Activated naive CD8-positive, alpha-beta T cell treated with anti-CD3 and anti-CD28 coated beads, Interleukin-2, amount 50 U/mL, for 24 hours (primary cell): Measurements from ENCODE around the gene AIFM3.

Experiments used
- ATAC-seq: fragments of 150-1000 bp; cut with Tn5 transposase; one replicate; pipeline ENCODE4 v1.10.0; 2021
- DNase-seq: peaks from one replicate; pipeline ENCODE4 v3.0.0; 2021
- H3K27ac Mint-ChIP-seq: one replicate; pipeline ENCODE4 v1.8.0; 2021; ENCODE audit warnings: mild to moderate bottlenecking, mixed read lengths
- H3K27me3 Mint-ChIP-seq: one replicate; pipeline ENCODE4 v1.8.0; 2021; ENCODE audit warnings: mixed read lengths
- H3K36me3 Mint-ChIP-seq: one replicate; pipeline ENCODE4 v1.8.0; 2021; ENCODE audit warnings: low read depth, mixed read lengths
- H3K4me1 Mint-ChIP-seq: one replicate; pipeline ENCODE4 v1.8.0; 2021; ENCODE audit warnings: mixed read lengths
- H3K4me3 Mint-ChIP-seq: one replicate; pipeline ENCODE4 v1.8.0; 2021; ENCODE audit warnings: mild to moderate bottlenecking, moderate library complexity, mixed read lengths
- H3K9me3 Mint-ChIP-seq: one replicate; pipeline ENCODE4 v1.8.0; 2021; ENCODE audit warnings: mixed read lengths

Gene AIFM3

DNA sequence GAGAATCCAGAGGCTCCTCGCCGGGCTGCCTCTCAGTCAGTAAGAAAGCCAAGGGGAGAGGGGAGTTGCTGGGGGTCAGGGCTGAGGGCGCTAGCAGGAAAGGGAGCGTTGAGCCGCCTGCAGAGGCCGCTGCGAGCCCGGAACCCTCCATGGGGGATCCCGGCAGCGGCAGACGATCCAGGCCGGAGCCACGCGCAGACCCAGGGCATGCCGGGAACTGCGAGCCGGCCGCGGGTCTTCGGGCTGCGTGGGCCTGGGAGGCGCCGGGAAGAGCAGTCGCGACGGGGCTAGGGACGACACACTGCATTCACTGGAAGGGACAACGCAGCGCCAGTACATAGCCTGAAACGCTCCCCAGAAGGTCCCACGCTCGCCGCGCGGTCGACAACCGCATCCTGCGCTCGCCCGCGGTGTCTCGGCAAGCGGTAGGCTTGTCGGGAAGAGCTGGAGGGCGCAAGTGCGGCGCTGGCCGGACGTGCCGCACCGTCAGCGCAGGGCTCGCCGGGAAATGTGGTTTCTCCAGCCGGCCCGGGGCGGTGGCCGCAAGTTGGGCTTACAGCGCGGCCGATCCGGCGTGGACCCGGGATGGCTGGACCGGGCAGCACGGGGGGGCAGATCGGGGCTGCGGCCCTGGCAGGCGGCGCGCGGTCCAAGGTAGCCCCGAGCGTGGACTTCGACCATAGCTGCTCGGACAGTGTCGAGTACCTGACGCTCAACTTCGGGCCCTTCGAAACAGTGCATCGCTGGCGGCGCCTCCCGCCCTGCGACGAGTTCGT, 14.9 kb downstream of the AIFM3 start, which contains the start of gene LZTR1:
Gene LZTR1 (plus strand): TSS at position 511 of the 776 bp plus-strand sequence. CDS start 75 bp downstream, at position 586.
- H3K27me3 Mint-ChIP-seq: no peaks in the 10 kb centered on the region
- peaks cover 15% of the 10 kb centered on the region for H3K36me3 Mint-ChIP-seq
- ATAC-seq: peak; percentile 79
- H3K4me1 Mint-ChIP-seq: peaks cover 42% of the 10 kb centered on the region
- H3K9me3 Mint-ChIP-seq: peaks cover 8% of the 10 kb centered on the region
- H3K27ac Mint-ChIP-seq: peak within 1 kb of the TSS; percentile 89
- DNase-seq: peak; percentile 81
- H3K4me3 Mint-ChIP-seq: peak within 1 kb of the TSS; percentile 93

DNA sequence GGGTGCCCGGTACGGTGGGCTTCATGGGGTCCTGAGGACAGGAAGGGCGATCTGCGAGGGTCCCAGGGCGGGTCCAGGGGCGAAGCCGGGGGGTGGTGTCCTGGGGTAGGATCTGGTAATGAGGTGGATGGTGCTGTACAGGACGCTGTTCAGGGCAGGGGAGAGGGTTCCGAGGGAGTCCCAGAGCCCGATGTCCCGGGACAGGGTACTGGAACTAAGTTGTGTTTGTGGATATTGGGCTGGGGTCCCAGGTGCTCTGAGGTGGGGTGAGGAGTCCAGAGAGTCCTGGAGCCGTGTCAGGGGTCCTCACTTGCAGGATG, 15.5 kb downstream of the AIFM3 start:
- peaks cover 8% of the 10 kb centered on the region for H3K9me3 Mint-ChIP-seq
- H3K27me3 Mint-ChIP-seq: no peaks in the 10 kb centered on the region
- peak overlapping the region; percentile 93 for H3K4me3 Mint-ChIP-seq
- ATAC-seq (peak; percentile 3), DNase-seq (no peak)
- peak overlapping the region; percentile 89 for H3K27ac Mint-ChIP-seq
- peaks cover 15% of the 10 kb centered on the region for H3K36me3 Mint-ChIP-seq
- H3K4me1 Mint-ChIP-seq: peaks cover 42% of the 10 kb centered on the region

DNA sequence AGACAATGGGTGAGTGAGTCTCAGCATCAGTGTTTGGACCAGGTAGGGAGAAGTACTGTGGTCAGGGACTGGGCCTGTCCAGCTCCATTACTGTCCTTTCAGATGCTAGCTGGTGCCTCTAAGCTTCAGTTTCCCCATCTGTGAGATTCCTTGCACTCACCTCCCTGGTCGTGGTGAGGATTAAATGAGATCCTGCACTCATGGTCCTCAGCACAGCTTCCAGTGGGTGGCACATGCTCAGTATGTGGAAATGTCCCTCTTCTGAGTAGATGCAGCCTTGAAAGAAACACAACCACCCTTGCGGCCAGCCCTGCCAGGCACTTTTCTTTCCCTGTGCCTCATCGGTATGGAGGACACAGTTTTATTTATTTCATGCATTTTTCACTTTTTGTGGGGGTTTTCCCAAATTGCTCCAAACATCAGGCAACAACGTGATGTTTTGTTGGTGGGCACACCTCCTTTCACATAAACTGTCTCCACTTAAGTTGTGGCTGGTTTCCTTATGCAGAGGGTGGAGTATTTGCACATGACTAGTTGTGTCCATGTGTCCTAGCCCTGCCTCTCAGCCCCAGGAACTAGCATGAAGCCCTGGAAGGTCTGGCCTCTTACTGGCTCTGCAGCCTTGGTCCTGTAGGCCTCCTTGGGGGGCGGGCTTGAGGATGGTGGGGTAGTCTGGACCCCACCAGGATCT, 16.2 kb downstream of the AIFM3 start:
- Mint-ChIP-seq H3K9me3 (peaks cover 8% of the 10 kb centered on the region), H3K4me3 (peak overlapping the region; percentile 93), H3K27ac (peak overlapping the region; percentile 89)

DNA sequence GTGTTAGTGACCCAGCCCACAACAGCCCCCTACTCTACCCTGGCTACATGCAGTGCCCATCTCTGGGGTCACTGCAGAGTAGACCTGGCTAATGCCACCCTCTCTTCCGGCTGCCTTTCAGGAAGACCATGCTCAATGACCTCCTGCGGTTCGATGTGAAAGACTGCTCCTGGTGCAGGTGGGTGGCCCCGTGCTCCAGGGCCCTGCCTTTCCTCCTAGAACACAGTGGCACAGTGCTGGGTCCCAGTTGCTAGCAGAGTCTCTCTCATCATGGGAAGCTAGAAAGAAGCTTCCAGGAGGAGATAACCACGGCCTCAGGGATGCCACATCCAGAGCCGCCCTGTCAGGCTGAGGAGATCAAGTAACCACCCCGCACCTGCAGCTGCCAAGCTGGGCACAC, 18.7 kb downstream of the AIFM3 start:
- ATAC-seq (no peak), DNase-seq (no peak)
- H3K27me3 Mint-ChIP-seq: no peaks in the 10 kb centered on the region
- no peak overlapping the region for H3K27ac Mint-ChIP-seq
- no peak overlapping the region for H3K4me3 Mint-ChIP-seq
- H3K9me3 Mint-ChIP-seq: no peaks in the 10 kb centered on the region
- peaks cover 20% of the 10 kb centered on the region for H3K36me3 Mint-ChIP-seq
- peaks cover 27% of the 10 kb centered on the region for H3K4me1 Mint-ChIP-seq

More for the DNA sequence above, 16.2 kb downstream of the AIFM3 start:
- no peak for DNase-seq
- peaks cover 42% of the 10 kb centered on the region for H3K4me1 Mint-ChIP-seq
- ATAC-seq: no peak
- H3K27me3 Mint-ChIP-seq: no peaks in the 10 kb centered on the region
- peaks cover 18% of the 10 kb centered on the region for H3K36me3 Mint-ChIP-seq

DNA sequence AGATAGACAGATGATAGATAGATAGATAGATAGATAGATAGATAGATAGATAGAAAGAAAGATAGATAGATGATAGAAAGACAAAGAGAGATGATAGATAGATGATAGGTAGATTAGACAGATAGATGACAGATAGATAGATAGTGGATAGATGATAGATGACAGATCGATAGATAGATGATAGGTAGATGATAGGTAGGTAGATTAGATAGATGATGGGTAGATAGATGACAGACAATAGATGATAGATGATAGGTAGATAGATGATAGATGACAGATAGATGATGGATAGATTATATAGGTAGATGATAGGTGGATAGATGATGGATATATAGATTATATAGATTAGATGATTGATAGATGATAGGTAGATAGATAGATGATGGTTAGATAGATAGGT, 19.3 kb downstream of the AIFM3 start:
- Mint-ChIP-seq H3K9me3 (no peaks in the 10 kb centered on the region), H3K27me3 (no peaks in the 10 kb centered on the region), H3K4me3 (no peak overlapping the region), H3K27ac (no peak overlapping the region), H3K4me1 (peaks cover 21% of the 10 kb centered on the region), H3K36me3 (peaks cover 20% of the 10 kb centered on the region)
- no peak for ATAC-seq
- DNase-seq: no peak

DNA sequence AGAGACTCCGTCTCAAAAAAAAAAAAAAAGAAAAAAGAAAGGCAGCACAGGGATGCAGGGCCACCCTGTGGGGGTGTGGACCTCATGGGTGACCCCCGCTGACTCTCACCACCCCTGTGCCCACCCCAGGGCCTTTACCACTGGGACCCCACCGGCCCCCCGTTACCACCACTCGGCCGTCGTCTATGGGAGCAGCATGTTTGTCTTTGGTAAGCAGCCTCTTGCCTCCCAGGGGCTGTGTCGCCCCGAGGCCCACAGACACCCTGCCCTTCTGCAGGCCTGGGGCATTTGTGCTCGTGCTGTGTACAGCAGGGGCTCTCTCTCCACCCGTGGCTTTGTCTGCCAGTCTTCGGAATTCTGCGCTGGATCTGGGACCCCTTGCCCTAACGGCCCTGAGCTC, 20.3 kb downstream of the AIFM3 start:
- DNase-seq (no peak), ATAC-seq (no peak)
- H3K27me3 Mint-ChIP-seq: no peaks in the 10 kb centered on the region
- no peak overlapping the region for H3K27ac Mint-ChIP-seq
- H3K36me3 Mint-ChIP-seq: peaks cover 20% of the 10 kb centered on the region
- no peak overlapping the region for H3K4me3 Mint-ChIP-seq
- peaks cover 17% of the 10 kb centered on the region for H3K4me1 Mint-ChIP-seq
- H3K9me3 Mint-ChIP-seq: no peaks in the 10 kb centered on the region

DNA sequence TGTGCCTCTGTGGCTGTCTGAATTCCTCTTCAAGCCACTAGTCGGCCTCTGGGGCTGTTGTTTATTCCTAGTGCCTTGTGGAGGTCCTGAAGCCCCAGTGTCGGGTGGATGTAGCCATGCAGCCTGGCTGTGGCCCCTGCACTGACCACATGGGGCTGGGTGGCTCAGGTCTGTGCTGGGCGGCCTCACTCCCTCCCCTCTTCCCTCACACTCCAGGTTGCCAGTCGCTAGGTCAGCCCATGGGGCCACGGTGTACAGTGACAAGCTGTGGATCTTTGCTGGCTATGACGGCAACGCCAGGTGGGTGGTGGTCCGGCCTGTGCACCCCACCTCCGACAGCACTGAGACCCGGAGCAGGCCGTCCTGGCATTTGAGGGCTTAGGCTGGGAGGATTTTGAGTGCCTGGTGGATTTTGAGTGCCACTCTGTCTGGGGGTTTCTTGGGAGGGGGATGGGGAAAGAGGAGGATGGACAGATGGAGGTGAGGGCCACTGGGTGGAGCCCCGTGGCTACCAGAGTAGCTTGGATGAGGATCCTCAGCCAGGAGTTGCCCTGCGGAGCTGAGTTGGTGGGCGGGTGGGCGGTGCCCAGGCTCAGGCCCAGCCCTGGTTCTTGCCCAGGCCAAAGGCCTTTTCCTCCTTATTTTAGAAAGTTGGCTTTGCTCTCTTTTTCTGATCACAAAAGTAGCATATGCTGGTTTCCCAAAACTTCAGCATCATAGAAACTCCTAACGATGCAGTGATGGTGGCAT, 21.7 kb downstream of the AIFM3 start:
- Mint-ChIP-seq H3K4me1 (peaks cover 6% of the 10 kb centered on the region), H3K36me3 (peaks cover 19% of the 10 kb centered on the region), H3K27me3 (no peaks in the 10 kb centered on the region), H3K4me3 (no peak overlapping the region), H3K9me3 (no peaks in the 10 kb centered on the region), H3K27ac (no peak overlapping the region)
- ATAC-seq (no peak), DNase-seq (no peak)

DNA sequence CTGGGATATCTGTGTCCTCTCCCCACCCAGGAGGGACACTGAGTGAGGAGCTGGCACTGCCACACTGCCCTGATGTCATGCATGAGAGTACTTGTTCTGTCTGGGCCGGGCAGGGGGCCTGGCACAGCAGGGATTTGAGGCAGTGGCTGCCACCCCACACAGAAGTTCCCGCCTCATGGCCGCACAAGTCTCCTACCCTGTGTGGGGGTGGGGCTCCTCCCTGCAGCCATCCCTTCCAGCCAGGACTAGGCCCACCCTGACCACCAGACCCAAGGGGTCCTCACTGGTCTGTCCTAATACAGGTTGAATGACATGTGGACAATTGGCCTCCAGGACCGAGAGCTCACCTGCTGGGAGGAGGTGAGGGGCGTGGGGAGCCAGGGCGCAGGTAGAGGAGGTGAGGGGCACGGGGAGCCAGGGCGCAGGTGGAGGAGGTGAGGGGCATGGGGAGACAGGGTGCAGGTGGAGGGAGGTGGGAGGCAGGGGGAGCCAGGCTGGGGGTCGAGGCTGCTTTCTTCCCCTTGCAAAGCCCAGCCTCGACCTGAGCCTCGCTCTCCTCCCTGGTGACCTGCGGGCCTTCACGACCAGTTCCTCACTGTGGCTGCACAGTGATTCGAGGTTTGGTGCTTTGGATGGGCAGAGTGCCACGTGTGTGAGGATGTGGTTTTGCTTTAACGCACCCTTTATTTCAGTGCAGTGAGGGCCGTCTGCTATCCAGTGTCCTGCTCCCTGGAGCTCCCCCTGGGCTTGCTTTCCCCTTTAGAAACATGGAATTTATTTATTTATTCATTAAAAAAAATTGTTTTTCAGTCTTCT, 22.5 kb downstream of the AIFM3 start:
- no peaks in the 10 kb centered on the region for H3K9me3 Mint-ChIP-seq
- ATAC-seq: no peak
- H3K4me3 Mint-ChIP-seq: no peak overlapping the region
- peaks cover 13% of the 10 kb centered on the region for H3K36me3 Mint-ChIP-seq
- DNase-seq: no peak
- H3K27me3 Mint-ChIP-seq: no peaks in the 10 kb centered on the region
- H3K27ac Mint-ChIP-seq: no peak overlapping the region
- H3K4me1 Mint-ChIP-seq: no peaks in the 10 kb centered on the region

DNA sequence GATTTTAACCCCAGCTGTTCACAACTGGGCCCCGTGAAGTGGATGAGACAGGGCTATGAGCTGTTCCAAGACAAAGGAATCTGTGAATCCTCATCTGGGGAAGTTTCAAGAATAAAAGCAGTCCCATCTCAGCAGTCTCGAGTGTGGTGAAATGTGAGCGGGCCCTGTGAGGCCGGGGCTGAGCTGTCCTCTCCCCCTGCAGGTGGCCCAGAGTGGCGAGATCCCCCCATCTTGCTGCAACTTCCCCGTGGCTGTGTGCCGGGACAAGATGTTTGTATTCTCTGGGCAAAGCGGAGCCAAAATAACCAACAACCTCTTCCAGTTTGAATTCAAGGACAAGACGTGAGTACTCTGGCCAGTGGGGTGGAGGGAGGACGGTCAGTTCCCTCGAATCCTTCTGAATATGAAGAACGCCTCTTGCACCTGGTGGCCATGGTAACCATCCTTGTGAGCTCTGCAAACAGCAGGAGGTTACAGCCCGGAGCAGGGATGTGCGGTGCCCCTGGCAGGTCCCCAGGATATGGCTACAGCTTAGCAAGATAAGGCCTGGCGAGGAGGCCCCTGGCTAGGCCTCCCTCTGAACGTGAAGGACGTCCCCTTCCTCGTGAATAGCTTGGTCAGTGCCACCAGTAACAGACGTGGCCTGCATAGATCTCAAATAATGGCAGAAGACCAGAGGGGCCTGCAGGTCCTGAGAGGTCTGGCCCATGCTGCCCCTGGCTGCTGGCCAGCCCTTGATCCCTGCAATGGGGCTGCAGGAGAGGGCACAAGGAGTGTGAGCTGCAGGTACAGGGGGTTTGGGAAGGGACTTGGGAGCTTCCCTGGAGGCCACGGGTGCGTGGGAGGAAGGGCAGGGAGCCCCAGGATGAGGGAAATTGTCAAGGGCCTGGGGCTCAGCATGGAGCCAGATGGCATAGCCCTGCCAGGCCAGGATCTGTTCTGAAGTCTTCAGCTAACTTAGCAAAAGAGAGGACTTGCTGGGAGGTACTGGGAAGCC, 23.4 kb downstream of the AIFM3 start:
- Mint-ChIP-seq H3K27ac (no peak overlapping the region), H3K4me1 (no peaks in the 10 kb centered on the region), H3K4me3 (no peak overlapping the region), H3K27me3 (no peaks in the 10 kb centered on the region), H3K9me3 (no peaks in the 10 kb centered on the region), H3K36me3 (peaks cover 13% of the 10 kb centered on the region)
- ATAC-seq (no peak), DNase-seq (no peak)

DNA sequence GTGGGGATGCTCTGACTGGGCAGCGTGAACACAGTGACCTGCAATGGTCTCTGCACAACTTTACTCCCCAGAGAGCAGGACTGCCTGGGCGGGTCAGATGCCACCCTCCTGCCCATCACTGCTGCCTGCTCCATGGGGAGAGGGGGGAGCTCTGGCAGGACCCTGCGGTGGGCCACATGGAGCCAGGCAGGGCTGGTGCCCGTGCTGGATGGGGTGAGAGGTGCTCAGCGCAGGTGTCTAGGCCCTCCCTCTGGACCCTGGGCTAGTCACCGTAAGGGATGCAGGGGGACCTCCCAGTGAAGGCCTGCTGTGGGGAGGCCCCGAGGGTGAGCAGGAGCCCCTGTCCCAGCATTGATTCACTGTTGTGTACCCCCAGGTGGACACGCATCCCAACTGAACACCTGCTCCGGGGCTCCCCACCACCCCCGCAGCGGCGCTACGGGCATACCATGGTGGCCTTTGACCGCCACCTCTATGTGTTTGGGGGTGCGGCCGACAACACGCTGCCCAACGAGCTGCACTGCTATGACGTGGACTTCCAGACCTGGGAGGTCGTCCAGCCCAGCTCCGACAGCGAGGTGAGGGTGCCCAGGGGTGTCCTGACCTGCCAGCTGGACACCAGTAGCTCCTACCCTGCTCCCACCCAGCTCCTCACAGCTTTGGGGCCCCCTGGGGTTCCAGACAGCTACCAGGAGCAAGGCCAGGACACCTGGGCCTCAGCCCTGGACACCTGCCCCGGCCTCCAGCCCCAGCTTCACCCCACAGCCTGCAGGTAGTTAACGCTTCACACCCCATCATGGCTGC, 24.4 kb downstream of the AIFM3 start:
- no peaks in the 10 kb centered on the region for H3K9me3 Mint-ChIP-seq
- H3K36me3 Mint-ChIP-seq: peaks cover 8% of the 10 kb centered on the region
- H3K4me3 Mint-ChIP-seq: no peak overlapping the region
- no peak for ATAC-seq
- no peaks in the 10 kb centered on the region for H3K4me1 Mint-ChIP-seq
- DNase-seq: no peak
- no peaks in the 10 kb centered on the region for H3K27me3 Mint-ChIP-seq
- H3K27ac Mint-ChIP-seq: no peak overlapping the region

DNA sequence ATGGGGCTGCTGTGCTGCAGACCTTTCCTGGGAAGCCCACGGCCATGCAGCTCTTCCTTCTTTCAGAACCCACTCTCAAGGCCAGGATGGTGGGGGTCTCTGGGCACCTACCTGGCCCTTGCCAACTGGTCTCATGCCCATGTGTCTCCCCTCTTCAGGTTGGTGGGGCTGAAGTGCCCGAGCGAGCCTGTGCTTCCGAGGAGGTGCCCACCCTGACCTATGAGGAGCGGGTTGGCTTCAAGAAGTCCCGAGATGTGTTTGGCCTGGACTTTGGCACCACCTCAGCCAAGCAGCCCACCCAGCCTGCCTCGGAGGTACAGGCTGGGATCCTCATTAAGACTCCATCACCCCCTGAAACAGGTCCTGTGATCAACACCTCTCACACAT, 25.0 kb downstream of the AIFM3 start:
- ATAC-seq: no peak
- Mint-ChIP-seq H3K27me3 (no peaks in the 10 kb centered on the region), H3K4me1 (no peaks in the 10 kb centered on the region), H3K9me3 (no peaks in the 10 kb centered on the region), H3K27ac (no peak overlapping the region), H3K36me3 (peaks cover 5% of the 10 kb centered on the region), H3K4me3 (no peak overlapping the region)
- DNase-seq: no peak

DNA sequence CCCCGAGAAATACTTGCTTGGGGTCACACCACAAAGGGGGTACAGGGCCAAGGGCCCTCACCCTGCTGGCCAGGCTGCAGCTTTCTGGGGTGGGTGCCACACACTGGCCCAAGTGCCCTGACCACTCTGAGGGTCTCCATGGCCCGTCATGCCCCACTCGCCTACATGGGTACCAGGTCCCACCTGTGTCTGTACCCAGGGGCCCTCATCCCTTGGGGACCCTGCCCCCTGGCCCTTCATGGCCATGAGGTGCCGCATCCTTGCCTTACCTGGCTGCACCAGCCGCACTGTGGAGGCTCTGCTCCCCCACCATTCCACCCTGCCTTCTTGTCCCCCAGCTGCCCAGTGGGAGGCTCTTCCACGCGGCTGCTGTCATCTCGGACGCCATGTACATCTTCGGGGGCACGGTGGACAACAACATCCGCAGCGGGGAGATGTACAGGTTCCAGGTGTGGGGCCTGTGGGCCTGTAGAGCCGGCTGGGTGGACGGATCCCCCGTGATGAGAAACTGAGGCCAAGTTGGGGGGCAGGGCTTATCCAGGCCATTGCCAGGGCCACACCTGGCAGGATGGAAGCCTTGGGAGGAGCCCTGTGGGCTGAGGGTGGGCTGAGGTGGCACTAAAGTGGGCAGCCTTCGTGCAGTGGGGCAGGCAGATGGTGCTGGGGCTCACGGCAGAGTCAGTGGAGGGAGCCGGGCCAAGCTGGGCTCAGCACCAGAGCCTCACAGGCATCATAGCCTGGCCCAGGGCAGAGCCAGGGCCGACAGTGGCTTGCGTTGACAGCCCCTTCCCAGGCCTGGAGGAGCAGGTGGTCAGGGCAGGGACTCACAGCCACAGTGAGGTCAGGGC, 25.6 kb downstream of the AIFM3 start:
- peaks cover 4% of the 10 kb centered on the region for H3K36me3 Mint-ChIP-seq
- no peak overlapping the region for H3K4me3 Mint-ChIP-seq
- DNase-seq: no peak
- no peak overlapping the region for H3K27ac Mint-ChIP-seq
- no peaks in the 10 kb centered on the region for H3K4me1 Mint-ChIP-seq
- ATAC-seq: no peak
- no peaks in the 10 kb centered on the region for H3K27me3 Mint-ChIP-seq
- no peaks in the 10 kb centered on the region for H3K9me3 Mint-ChIP-seq
